GM19468 (cell line): ENCODE data around the gene MAST1.
"Not testable (repeated sequence)": the region's sequence is repeated elsewhere in the genome, so short reads cannot be mapped to it uniquely, and the experiment has no call there.

ENCODE experiments used
- ATAC-seq: cut with Tn5 transposase; IDR thresholded peaks from one replicate; pipeline ENCODE4 v1.9.1; 2021; ENCODE audit warnings: mild to moderate bottlenecking, moderate library complexity, moderate number of reproducible peaks; ENCODE audit not compliant: unreplicated experiment; ENCODE audit errors: extremely low read depth

MAST1 gene

GRCh38 chr19:12800466-12800770 is 37.9 kb upstream of the MAST1 start:
- ATAC-seq, result no peak

- ATAC-seq, result no peak
Observed at GRCh38 chr19:12800923-12801465, 37.3 kb upstream of the MAST1 start.

GRCh38 chr19:12801466-12802266 is 36.6 kb upstream of the MAST1 start, which contains the start of the genes PRDX2 and THSD8:
TSS of gene PRDX2 (minus strand) at chr19:12801800. CDS start at chr19:12801261, 539 bp downstream.
TSS of gene THSD8 (plus strand) at chr19:12802069. CDS start at chr19:12802072, 3 bp downstream.
- ATAC-seq, result no peak

GRCh38 chr19:12802267-12803106 is 35.8 kb upstream of the MAST1 start:
- no peak for ATAC-seq

- no peak for ATAC-seq
Observed at GRCh38 chr19:12804051-12804450, 34.3 kb upstream of the MAST1 start.

- ATAC-seq, result no peak
Observed at GRCh38 chr19:12806242-12807081, 31.9 kb upstream of the MAST1 start, which contains the start of gene RNASEH2A. TSS of gene RNASEH2A (plus strand) at chr19:12806584. CDS start at chr19:12806674, 90 bp downstream.

- ATAC-seq, result no peak
Observed at GRCh38 chr19:12815088-12815487, 23.2 kb upstream of the MAST1 start.

GRCh38 chr19:12817188-12817587 is 21.1 kb upstream of the MAST1 start:
- not testable (repeated sequence) for ATAC-seq

- not testable (repeated sequence) for ATAC-seq
Observed at GRCh38 chr19:12817810-12818209, 20.5 kb upstream of the MAST1 start.

GRCh38 chr19:12821761-12822160 is 16.6 kb upstream of the MAST1 start:
- ATAC-seq, result no peak

GRCh38 chr19:12825254-12826131 is 12.8 kb upstream of the MAST1 start:
- no peak for ATAC-seq

- no peak for ATAC-seq
Observed at GRCh38 chr19:12828494-12828893, 9.8 kb upstream of the MAST1 start.

GRCh38 chr19:12833418-12833737 is 4.9 kb upstream of the MAST1 start:
- no peak for ATAC-seq

GRCh38 chr19:12833738-12834565 is 4.4 kb upstream of the MAST1 start:
- ATAC-seq, result no peak

GRCh38 chr19:12834566-12834943 is 3.8 kb upstream of the MAST1 start, which contains the start of gene RTBDN:
TSS of gene RTBDN (minus strand) at chr19:12834579. CDS start at chr19:12829979, 4,600 bp downstream.
- no peak for ATAC-seq

- no peak for ATAC-seq
Observed at GRCh38 chr19:12834976-12835757, 3.1 kb upstream of the MAST1 start.

- ATAC-seq, result no peak
Observed at GRCh38 chr19:12836529-12836863, 1.8 kb upstream of the MAST1 start.

GRCh38 chr19:12837225-12837624 is 1.1 kb upstream of the MAST1 start:
- ATAC-seq, result no peak
